Ureter (tissue), 1 donor: Measurements from ENCODE around the gene CEP350. TPM values are rescaled to one million over a fixed set of nuclear protein-coding genes. Genes with fewer than 3 reads are reported as not detected.

Experiments
- DNase-seq: peaks from one replicate; pipeline ENCODE4 v3.0.0-alpha.2; 2020; ENCODE audit warnings: low spot score
- total RNA-seq: library from RNA; stranded (reverse); gene quantifications from one replicate; pipeline ENCODE4 v1.2.4, GENCODE V29; 2023
- donor health status: DM: yes; HTN: yes; CAD: no.

The CEP350 gene
- total RNA-seq, 1 donor from 2014 or later = 58.4 TPM

- no peak for DNase-seq
Observed at GRCh38 chr1:180057883-180058396, 103.3 kb downstream of the CEP350 start.

- no peak for DNase-seq
Observed at GRCh38 chr1:180061019-180061418, 106.4 kb downstream of the CEP350 start.

- DNase-seq = no peak
Observed at GRCh38 chr1:180062452-180062971, 107.9 kb downstream of the CEP350 start.

- no peak for DNase-seq
Observed at GRCh38 chr1:180065408-180065807, 110.8 kb downstream of the CEP350 start.

- DNase-seq = no peak
Observed at GRCh38 chr1:180066150-180066549, 111.5 kb downstream of the CEP350 start.

- DNase-seq = no peak
Observed at GRCh38 chr1:180070286-180070685, 115.7 kb downstream of the CEP350 start.

GRCh38 chr1:180071759-180072158 is 117.1 kb downstream of the CEP350 start:
- DNase-seq = no peak

GRCh38 chr1:180080439-180080838 is 125.8 kb downstream of the CEP350 start:
- no peak for DNase-seq

- no peak for DNase-seq
Observed at GRCh38 chr1:180081474-180081873, 126.9 kb downstream of the CEP350 start.

- no peak for DNase-seq
Observed at GRCh38 chr1:180083164-180083563, 128.6 kb downstream of the CEP350 start.

GRCh38 chr1:180084867-180085266 is 130.3 kb downstream of the CEP350 start:
- no peak for DNase-seq

- no peak for DNase-seq
Observed at GRCh38 chr1:180085331-180085730, 130.7 kb downstream of the CEP350 start.

- DNase-seq = no peak
Observed at GRCh38 chr1:180092931-180093650, 138.5 kb downstream of the CEP350 start.

GRCh38 chr1:180094705-180095295 is 140.2 kb downstream of the CEP350 start:
- DNase-seq = no peak

- no peak for DNase-seq
Observed at GRCh38 chr1:180096584-180097325, 142.1 kb downstream of the CEP350 start.

GRCh38 chr1:180097326-180097605 is 142.7 kb downstream of the CEP350 start:
- no peak for DNase-seq

GRCh38 chr1:180101411-180101810 is 146.8 kb downstream of the CEP350 start:
- DNase-seq = no peak

- no peak for DNase-seq
Observed at GRCh38 chr1:180103819-180104218, 149.2 kb downstream of the CEP350 start.

GRCh38 chr1:180112091-180112490 is 157.5 kb downstream of the CEP350 start:
- DNase-seq = no peak

- no peak for DNase-seq
Observed at GRCh38 chr1:180112984-180113647, 158.5 kb downstream of the CEP350 start.

GRCh38 chr1:180114396-180114945 is 159.9 kb downstream of the CEP350 start:
- no peak for DNase-seq
